ENCODE data around the gene STAMBP. TPM values are rescaled to one million over a fixed set of nuclear protein-coding genes. Genes with fewer than 3 reads are reported as not detected.
"Not testable (repeated sequence)": the region's sequence is repeated elsewhere in the genome, so short reads cannot be mapped to it uniquely, and the experiment has no call there.

The STAMBP gene
- total RNA-seq (10 to 100 TPM; 25.1 to 39.7 TPM), polyA plus RNA-seq (10 to 100 TPM; 22.3 to 23.6 TPM)
- long read RNA-seq, donor 1, full-length matches to known transcripts: 4 of 14 reads
- long read RNA-seq, donor 1, partial matches to known transcripts: 10 of 14 reads
- long read RNA-seq, donor 1, other reads (novel, unspliced or antisense): 0 of 14 reads
- long read RNA-seq, donor 2, full-length matches to known transcripts: 2 of 2 reads
- long read RNA-seq, donor 2, partial matches to known transcripts: 0 of 2 reads
- long read RNA-seq, donor 2, other reads (novel, unspliced or antisense): 0 of 2 reads
- long read RNA-seq, donor 3, full-length matches to known transcripts: 7 of 19 reads
- long read RNA-seq, donor 3, partial matches to known transcripts: 12 of 19 reads
- long read RNA-seq, donor 3, other reads (novel, unspliced or antisense): 0 of 19 reads
- long read RNA-seq, donor 4: 0 reads
- long read RNA-seq, donor 5, full-length matches to known transcripts: 2 of 12 reads
- long read RNA-seq, donor 5, partial matches to known transcripts: 10 of 12 reads
- long read RNA-seq, donor 5, other reads (novel, unspliced or antisense): 0 of 12 reads

GRCh38 chr2:73828818-73829570 lies at the start of gene STAMBP:
TSS of gene STAMBP (plus strand) at chr2:73828961. CDS start at chr2:73830857, 1,896 bp downstream.
- no peaks in the 10 kb centered on the region for H3K9me3 ChIP-seq (ENCODE audit: control insufficient read depth in 4 of 4, insufficient read depth in 3 of 4, low read length in 3 of 4)
- DNase-seq (peak; percentile 97 to 99 (median 99)), ATAC-seq (ENCODE audit: insufficient read depth, low FRiP score) (peak; percentile 96)
- WGBS, 2 donors: 0 to 1% methylated on average over 48 of the region's 48 CpGs
- H3K36me3 ChIP-seq (ENCODE audit: control insufficient read depth in 4 of 4, insufficient read depth in 4 of 4, low read length in 4 of 4): peaks cover 0 to 12% (median 7%) of the 10 kb centered on the region in 4 donors
- peaks cover 0 to 12% (median 4%) of the 10 kb centered on the region in 5 donors for H3K4me1 ChIP-seq (ENCODE audit: control insufficient read depth in 5 of 5, insufficient read depth in 5 of 5, low read length in 5 of 5)
- peak within 1 kb of the TSS; percentile 87 to 96 for H3K9ac ChIP-seq (ENCODE audit: insufficient read depth in 1 of 2, low read length in 2 of 2)
- no peaks in the 10 kb centered on the region for H3K27me3 ChIP-seq (ENCODE audit: control insufficient read depth in 3 of 3, insufficient read depth in 3 of 3, low read length in 2 of 3)
- H3K4me3 ChIP-seq: peak within 1 kb of the TSS; percentile 67
- no peak for TF ChIP-seq CTCF (IDR thresholded peaks at IDR 0.05; ENCODE audit: control extremely low read depth, extremely low read depth)
- peak within 1 kb of the TSS; percentile 90 to 95 for H3K27ac ChIP-seq (ENCODE audit: low read depth in 1 of 2, low read length in 1 of 2)

- DNase-seq (peak; percentile 96 to 97 (median 97)), ATAC-seq (ENCODE audit: insufficient read depth, low FRiP score) (peak; percentile 100)
- WGBS, 2 donors: 0% methylated on average over 40 of the region's 40 CpGs
- peak within 1 kb of the TSS; percentile 66 for H3K4me3 ChIP-seq
- H3K27ac ChIP-seq (ENCODE audit: low read depth in 1 of 2, low read length in 1 of 2): peak within 1 kb of the TSS; percentile 94 to 97
- H3K9ac ChIP-seq (ENCODE audit: insufficient read depth in 1 of 2, low read length in 2 of 2): peak within 1 kb of the TSS; percentile 86 to 92
- peaks cover 0 to 13% (median 9%) of the 10 kb centered on the region in 4 donors for H3K36me3 ChIP-seq (ENCODE audit: control insufficient read depth in 4 of 4, insufficient read depth in 4 of 4, low read length in 4 of 4)
- no peaks in the 10 kb centered on the region for H3K9me3 ChIP-seq (ENCODE audit: control insufficient read depth in 4 of 4, insufficient read depth in 3 of 4, low read length in 3 of 4)
- no peaks in the 10 kb centered on the region for H3K27me3 ChIP-seq (ENCODE audit: control insufficient read depth in 3 of 3, insufficient read depth in 3 of 3, low read length in 2 of 3)
- TF ChIP-seq CTCF (IDR thresholded peaks at IDR 0.05; ENCODE audit: control extremely low read depth, extremely low read depth): peak; percentile 93
- H3K4me1 ChIP-seq (ENCODE audit: control insufficient read depth in 5 of 5, insufficient read depth in 5 of 5, low read length in 5 of 5): peaks cover 0 to 15% (median 7%) of the 10 kb centered on the region in 5 donors
Observed at GRCh38 chr2:73779467-73780236, 49.1 kb upstream of the STAMBP start, which contains the start of gene DUSP11. TSS of gene DUSP11 (minus strand) at chr2:73780103. CDS start at chr2:73779974, 129 bp downstream.

GRCh38 chr2:73780237-73780582 lies 48.6 kb upstream of the STAMBP start:
- H3K9me3 ChIP-seq (ENCODE audit: control insufficient read depth in 4 of 4, insufficient read depth in 3 of 4, low read length in 3 of 4): no peaks in the 10 kb centered on the region
- peaks cover 0 to 15% (median 7%) of the 10 kb centered on the region in 5 donors for H3K4me1 ChIP-seq (ENCODE audit: control insufficient read depth in 5 of 5, insufficient read depth in 5 of 5, low read length in 5 of 5)
- H3K9ac ChIP-seq (ENCODE audit: insufficient read depth in 1 of 2, low read length in 2 of 2): no peak overlapping the region
- peaks cover 0 to 12% (median 7%) of the 10 kb centered on the region in 4 donors for H3K36me3 ChIP-seq (ENCODE audit: control insufficient read depth in 4 of 4, insufficient read depth in 4 of 4, low read length in 4 of 4)
- H3K27ac ChIP-seq (ENCODE audit: low read depth in 1 of 2, low read length in 1 of 2): no peak overlapping the region
- DNase-seq: no peak
- H3K4me3 ChIP-seq: no peak overlapping the region
- WGBS, 2 donors: 3 to 7% methylated on average over 7 of the region's 7 CpGs
- no peaks in the 10 kb centered on the region for H3K27me3 ChIP-seq (ENCODE audit: control insufficient read depth in 3 of 3, insufficient read depth in 3 of 3, low read length in 2 of 3)
- no peak for ATAC-seq (ENCODE audit: insufficient read depth, low FRiP score)
- TF ChIP-seq CTCF (IDR thresholded peaks at IDR 0.05; ENCODE audit: control extremely low read depth, extremely low read depth): no peak

GRCh38 chr2:73783402-73783801 lies 45.4 kb upstream of the STAMBP start:
- H3K9me3 ChIP-seq (ENCODE audit: control insufficient read depth in 4 of 4, insufficient read depth in 3 of 4, low read length in 3 of 4); ATAC-seq (ENCODE audit: insufficient read depth, low FRiP score); H3K4me3 ChIP-seq; H3K27me3 ChIP-seq (ENCODE audit: control insufficient read depth in 3 of 3, insufficient read depth in 3 of 3, low read length in 2 of 3); DNase-seq; H3K4me1 ChIP-seq (ENCODE audit: control insufficient read depth in 5 of 5, insufficient read depth in 5 of 5, low read length in 5 of 5); H3K9ac ChIP-seq (ENCODE audit: insufficient read depth in 1 of 2, low read length in 2 of 2); H3K36me3 ChIP-seq (ENCODE audit: control insufficient read depth in 4 of 4, insufficient read depth in 4 of 4, low read length in 4 of 4); H3K27ac ChIP-seq (ENCODE audit: low read depth in 1 of 2, low read length in 1 of 2): not testable (repeated sequence)
- 85 to 88% methylated on average over 15 of the region's 15 CpGs for WGBS, 2 donors

- 34 to 64% methylated on average over 2 to 3 of the region's 3 CpGs for WGBS, 2 donors
- H3K4me3 ChIP-seq; H3K27ac ChIP-seq (ENCODE audit: low read depth in 1 of 2, low read length in 1 of 2); H3K27me3 ChIP-seq (ENCODE audit: control insufficient read depth in 3 of 3, insufficient read depth in 3 of 3, low read length in 2 of 3); ATAC-seq (ENCODE audit: insufficient read depth, low FRiP score); H3K36me3 ChIP-seq (ENCODE audit: control insufficient read depth in 4 of 4, insufficient read depth in 4 of 4, low read length in 4 of 4); H3K4me1 ChIP-seq (ENCODE audit: control insufficient read depth in 5 of 5, insufficient read depth in 5 of 5, low read length in 5 of 5); H3K9me3 ChIP-seq (ENCODE audit: control insufficient read depth in 4 of 4, insufficient read depth in 3 of 4, low read length in 3 of 4); H3K9ac ChIP-seq (ENCODE audit: insufficient read depth in 1 of 2, low read length in 2 of 2); DNase-seq: not testable (repeated sequence)
Observed at GRCh38 chr2:73783883-73784282, 44.9 kb upstream of the STAMBP start, which contains the start of gene C2orf78. TSS of gene C2orf78 (plus strand) at chr2:73784183. CDS start at chr2:73784310, 127 bp downstream.
